ENCODE measurements around the gene RIPK4.
"Not testable (repeated sequence)": the region's sequence is repeated elsewhere in the genome, so short reads cannot be mapped to it uniquely, and the experiment has no call there.

Gene RIPK4

GRCh38 chr21:41796476-41797080 lies 29.7 kb upstream of the RIPK4 start:
- no peak overlapping the region for H3K27ac ChIP-seq (ENCODE audit: insufficient read depth, low read depth, low read length, poor library complexity, severe bottlenecking)
- H3K27me3 ChIP-seq (ENCODE audit: control insufficient read depth, insufficient read depth, low read length, poor library complexity, severe bottlenecking) = no peaks in the 10 kb centered on the region
- no peaks in the 10 kb centered on the region for H3K4me1 ChIP-seq (ENCODE audit: control insufficient read depth, insufficient read depth, low read length)
- H3K9me3 ChIP-seq (ENCODE audit: control insufficient read depth, low read length) = no peaks in the 10 kb centered on the region
- no peak overlapping the region for H3K4me3 ChIP-seq (ENCODE audit: insufficient read depth, low read depth, low read length)
- no peaks in the 10 kb centered on the region for H3K36me3 ChIP-seq (ENCODE audit: control insufficient read depth, insufficient read depth, low read length)
- WGBS, 2 experiments = 95 to 96% methylated on average over 14 of the region's 14 CpGs

DNA sequence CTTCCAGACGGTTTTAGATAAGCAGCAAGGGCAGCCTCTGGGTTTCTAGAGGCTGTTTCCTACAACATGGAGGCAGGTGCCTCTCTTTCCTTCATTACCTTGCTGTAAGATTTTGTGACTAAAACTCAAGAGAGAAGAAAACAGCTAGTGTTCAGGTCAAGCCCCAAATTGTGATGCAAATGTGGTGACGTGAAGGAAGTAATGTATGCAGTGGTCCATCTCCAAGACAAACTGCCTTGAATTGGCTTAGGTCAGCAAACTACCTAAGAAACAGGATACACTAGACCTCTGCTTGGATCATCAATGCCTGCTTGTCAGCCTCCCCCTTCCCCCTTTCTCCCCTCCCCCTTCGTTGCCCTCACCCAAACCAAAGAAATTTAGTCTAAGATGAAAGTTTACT lies 28.9 kb upstream of the RIPK4 start:
- Histone ChIP-seq H3K4me1 (ENCODE audit: control insufficient read depth, insufficient read depth, low read length) (no peaks in the 10 kb centered on the region), H3K36me3 (ENCODE audit: control insufficient read depth, insufficient read depth, low read length) (no peaks in the 10 kb centered on the region), H3K4me3 (ENCODE audit: insufficient read depth, low read depth, low read length) (no peak overlapping the region), H3K27me3 (ENCODE audit: control insufficient read depth, insufficient read depth, low read length, poor library complexity, severe bottlenecking) (no peaks in the 10 kb centered on the region), H3K9me3 (ENCODE audit: control insufficient read depth, low read length) (no peaks in the 10 kb centered on the region), H3K27ac (ENCODE audit: insufficient read depth, low read depth, low read length, poor library complexity, severe bottlenecking) (no peak overlapping the region)
- WGBS, 2 experiments = 48 to 70% methylated on average over 3 of the region's 3 CpGs

GRCh38 chr21:41794600-41794999 lies 27.7 kb upstream of the RIPK4 start:
- 91 to 95% methylated on average over 10 of the region's 10 CpGs for WGBS, 2 experiments
- Histone ChIP-seq H3K4me3 (ENCODE audit: insufficient read depth, low read depth, low read length) (no peak overlapping the region), H3K27me3 (ENCODE audit: control insufficient read depth, insufficient read depth, low read length, poor library complexity, severe bottlenecking) (no peaks in the 10 kb centered on the region), H3K27ac (ENCODE audit: insufficient read depth, low read depth, low read length, poor library complexity, severe bottlenecking) (no peak overlapping the region), H3K4me1 (ENCODE audit: control insufficient read depth, insufficient read depth, low read length) (no peaks in the 10 kb centered on the region), H3K36me3 (ENCODE audit: control insufficient read depth, insufficient read depth, low read length) (no peaks in the 10 kb centered on the region), H3K9me3 (ENCODE audit: control insufficient read depth, low read length) (no peaks in the 10 kb centered on the region)

- no peaks in the 10 kb centered on the region for H3K36me3 ChIP-seq (ENCODE audit: control insufficient read depth, insufficient read depth, low read length)
These were observed 25.9 kb upstream of the RIPK4 start for GRCh38 chr21:41792711-41793110.

GRCh38 chr21:41786509-41786987 lies 19.7 kb upstream of the RIPK4 start:
- no peak overlapping the region for H3K4me3 ChIP-seq (ENCODE audit: insufficient read depth, low read depth, low read length)
- 86 to 87% methylated on average over 13 of the region's 13 CpGs for WGBS, 2 experiments
- H3K9me3 ChIP-seq (ENCODE audit: control insufficient read depth, low read length) = no peaks in the 10 kb centered on the region
- no peaks in the 10 kb centered on the region for H3K4me1 ChIP-seq (ENCODE audit: control insufficient read depth, insufficient read depth, low read length)
- H3K27ac ChIP-seq (ENCODE audit: insufficient read depth, low read depth, low read length, poor library complexity, severe bottlenecking) = no peak overlapping the region
- H3K36me3 ChIP-seq (ENCODE audit: control insufficient read depth, insufficient read depth, low read length) = no peaks in the 10 kb centered on the region
- H3K27me3 ChIP-seq (ENCODE audit: control insufficient read depth, insufficient read depth, low read length, poor library complexity, severe bottlenecking) = no peaks in the 10 kb centered on the region

More at GRCh38 chr21:41792711-41793110, 25.9 kb upstream of the RIPK4 start:
- no peak overlapping the region for H3K4me3 ChIP-seq (ENCODE audit: insufficient read depth, low read depth, low read length)
- WGBS, 2 experiments = 93 to 95% methylated on average over 3 of the region's 3 CpGs
- H3K4me1 ChIP-seq (ENCODE audit: control insufficient read depth, insufficient read depth, low read length) = no peaks in the 10 kb centered on the region
- no peaks in the 10 kb centered on the region for H3K9me3 ChIP-seq (ENCODE audit: control insufficient read depth, low read length)
- no peaks in the 10 kb centered on the region for H3K27me3 ChIP-seq (ENCODE audit: control insufficient read depth, insufficient read depth, low read length, poor library complexity, severe bottlenecking)
- no peak overlapping the region for H3K27ac ChIP-seq (ENCODE audit: insufficient read depth, low read depth, low read length, poor library complexity, severe bottlenecking)

- H3K27me3 ChIP-seq (ENCODE audit: control insufficient read depth, insufficient read depth, low read length, poor library complexity, severe bottlenecking); H3K27ac ChIP-seq (ENCODE audit: insufficient read depth, low read depth, low read length, poor library complexity, severe bottlenecking); H3K9me3 ChIP-seq (ENCODE audit: control insufficient read depth, low read length); H3K4me3 ChIP-seq (ENCODE audit: insufficient read depth, low read depth, low read length); H3K4me1 ChIP-seq (ENCODE audit: control insufficient read depth, insufficient read depth, low read length); H3K36me3 ChIP-seq (ENCODE audit: control insufficient read depth, insufficient read depth, low read length): not testable (repeated sequence)
- WGBS, 2 experiments = 90 to 94% methylated on average over 10 to 11 of the region's 12 CpGs
These were observed 18.4 kb upstream of the RIPK4 start for GRCh38 chr21:41785262-41785661.

GRCh38 chr21:41784456-41785102 lies 17.7 kb upstream of the RIPK4 start:
- H3K4me1 ChIP-seq (ENCODE audit: control insufficient read depth, insufficient read depth, low read length) = no peaks in the 10 kb centered on the region
- 79 to 90% methylated on average over 13 to 15 of the region's 15 CpGs for WGBS, 2 experiments
- H3K9me3 ChIP-seq (ENCODE audit: control insufficient read depth, low read length) = no peaks in the 10 kb centered on the region
- no peak overlapping the region for H3K27ac ChIP-seq (ENCODE audit: insufficient read depth, low read depth, low read length, poor library complexity, severe bottlenecking)
- H3K36me3 ChIP-seq (ENCODE audit: control insufficient read depth, insufficient read depth, low read length) = no peaks in the 10 kb centered on the region
- no peaks in the 10 kb centered on the region for H3K27me3 ChIP-seq (ENCODE audit: control insufficient read depth, insufficient read depth, low read length, poor library complexity, severe bottlenecking)
- H3K4me3 ChIP-seq (ENCODE audit: insufficient read depth, low read depth, low read length) = no peak overlapping the region

GRCh38 chr21:41783476-41784180 lies 16.8 kb upstream of the RIPK4 start:
- Histone ChIP-seq H3K4me3 (ENCODE audit: insufficient read depth, low read depth, low read length) (no peak overlapping the region), H3K9me3 (ENCODE audit: control insufficient read depth, low read length) (no peaks in the 10 kb centered on the region), H3K36me3 (ENCODE audit: control insufficient read depth, insufficient read depth, low read length) (no peaks in the 10 kb centered on the region), H3K27ac (ENCODE audit: insufficient read depth, low read depth, low read length, poor library complexity, severe bottlenecking) (no peak overlapping the region), H3K4me1 (ENCODE audit: control insufficient read depth, insufficient read depth, low read length) (no peaks in the 10 kb centered on the region), H3K27me3 (ENCODE audit: control insufficient read depth, insufficient read depth, low read length, poor library complexity, severe bottlenecking) (no peaks in the 10 kb centered on the region)
- 87 to 90% methylated on average over 17 to 18 of the region's 18 CpGs for WGBS, 2 experiments

DNA sequence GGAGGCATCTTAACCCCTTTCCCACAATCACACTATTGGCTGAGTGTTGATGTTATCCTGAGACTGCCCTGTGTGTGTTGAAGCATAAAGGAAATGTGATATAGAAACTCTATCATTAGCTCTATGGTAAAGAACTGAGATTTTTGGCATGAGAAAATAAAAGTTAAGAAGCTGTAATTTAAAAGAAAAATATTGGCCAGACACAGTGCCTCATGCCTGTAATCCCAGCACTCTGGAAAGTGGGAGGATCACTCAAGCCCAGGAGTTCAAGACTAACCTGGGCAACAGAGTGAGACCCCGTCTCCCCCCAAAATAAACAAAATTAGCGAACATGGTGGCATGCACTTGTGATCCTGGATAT lies 14.2 kb upstream of the RIPK4 start:
- no peak overlapping the region for H3K27ac ChIP-seq (ENCODE audit: insufficient read depth, low read depth, low read length, poor library complexity, severe bottlenecking)
- no peaks in the 10 kb centered on the region for H3K36me3 ChIP-seq (ENCODE audit: control insufficient read depth, insufficient read depth, low read length)
- H3K4me3 ChIP-seq (ENCODE audit: insufficient read depth, low read depth, low read length) = no peak overlapping the region
- no peaks in the 10 kb centered on the region for H3K4me1 ChIP-seq (ENCODE audit: control insufficient read depth, insufficient read depth, low read length)
- WGBS, 2 experiments = 88 to 89% methylated on average over 2 of the region's 2 CpGs
- H3K27me3 ChIP-seq (ENCODE audit: control insufficient read depth, insufficient read depth, low read length, poor library complexity, severe bottlenecking) = no peaks in the 10 kb centered on the region
- H3K9me3 ChIP-seq (ENCODE audit: control insufficient read depth, low read length) = no peaks in the 10 kb centered on the region

DNA sequence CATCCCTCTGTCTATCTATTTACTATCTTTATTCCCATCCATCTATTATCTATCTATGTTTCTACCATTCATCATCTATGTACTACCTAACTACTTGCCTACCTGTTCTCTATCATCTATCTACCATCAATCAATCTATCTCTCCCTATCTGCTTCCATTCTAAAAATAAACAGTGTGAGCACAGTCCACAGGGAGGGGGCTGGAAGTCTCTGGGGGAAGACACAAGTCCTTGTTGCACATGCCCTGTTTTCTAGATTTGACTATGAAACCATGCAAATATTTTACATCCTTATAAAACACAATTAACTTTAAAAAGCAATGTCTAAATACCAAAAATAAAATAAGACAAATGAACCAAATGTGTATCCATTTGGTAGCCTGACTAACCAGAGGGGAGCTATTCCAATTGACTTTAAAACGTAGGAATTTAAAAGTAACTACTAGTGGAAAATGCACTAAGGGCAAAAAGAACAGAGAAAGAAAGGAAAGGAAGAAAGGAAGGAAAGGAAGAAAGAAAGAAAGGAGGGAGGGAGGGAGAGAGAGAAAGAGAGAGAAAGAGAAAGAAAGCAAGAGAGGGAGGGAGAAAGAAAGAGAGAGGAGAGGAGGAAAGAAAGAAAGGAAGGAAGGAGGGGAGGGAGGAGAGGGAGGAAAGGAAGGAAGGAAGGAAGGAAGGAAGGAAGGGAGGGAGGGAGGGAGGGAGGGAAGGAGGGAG lies 13.6 kb upstream of the RIPK4 start:
- Histone ChIP-seq H3K4me1 (ENCODE audit: control insufficient read depth, insufficient read depth, low read length) (no peaks in the 10 kb centered on the region), H3K27me3 (ENCODE audit: control insufficient read depth, insufficient read depth, low read length, poor library complexity, severe bottlenecking) (no peaks in the 10 kb centered on the region), H3K36me3 (ENCODE audit: control insufficient read depth, insufficient read depth, low read length) (no peaks in the 10 kb centered on the region), H3K4me3 (ENCODE audit: insufficient read depth, low read depth, low read length) (no peak overlapping the region), H3K27ac (ENCODE audit: insufficient read depth, low read depth, low read length, poor library complexity, severe bottlenecking) (no peak overlapping the region), H3K9me3 (ENCODE audit: control insufficient read depth, low read length) (no peaks in the 10 kb centered on the region)
- WGBS, 2 experiments = 78 to 88% methylated on average over 1 of the region's 1 CpG
